Effector memory CD8-positive, alpha-beta T cell (primary cell): Measurements from ENCODE around the gene COX5B.
"Not testable (repeated sequence)": the region's sequence is repeated elsewhere in the genome, so short reads cannot be mapped to it uniquely, and the experiment has no call there.

Source experiments
- ATAC-seq: fragments of 150-1000 bp; cut with Tn5 transposase; replicated peaks from 2 replicates; pipeline ENCODE4 v1.10.0; 2021; ENCODE audit warnings: mild to moderate bottlenecking, moderate library complexity
- DNase-seq, 3 experiments: peaks; one replicate each; pipeline ENCODE4 v3.0.0; 2021
- H3K27ac Mint-ChIP-seq, 2 donors: one replicate each; pipeline ENCODE4 v1.8.0; 2022; ENCODE audit warnings: mild to moderate bottlenecking in 2 of 2, mixed read lengths in 2 of 2, moderate library complexity in 2 of 2
- H3K27me3 Mint-ChIP-seq, 2 donors: one replicate each; pipeline ENCODE4 v1.8.0; 2022; ENCODE audit warnings: mixed read lengths in 2 of 2
- H3K36me3 Mint-ChIP-seq: one replicate; pipeline ENCODE4 v1.8.0; 2022; ENCODE audit warnings: mild to moderate bottlenecking, moderate library complexity, mixed read lengths; ENCODE audit not compliant: insufficient read depth
- H3K4me1 Mint-ChIP-seq, 2 donors: one replicate each; pipeline ENCODE4 v1.8.0; 2022; ENCODE audit warnings: low read depth in 2 of 2, mixed read lengths in 2 of 2
- H3K4me3 Mint-ChIP-seq, 2 donors: one replicate each; pipeline ENCODE4 v1.8.0; 2022; ENCODE audit warnings: mild to moderate bottlenecking in 2 of 2, mixed read lengths in 2 of 2, moderate library complexity in 2 of 2
- H3K9me3 Mint-ChIP-seq, 2 donors: one replicate each; pipeline ENCODE4 v1.8.0; 2022; ENCODE audit warnings: mixed read lengths in 2 of 2

Gene COX5B

GRCh38 chr2:97670471-97670870, 24.6 kb downstream of the COX5B start:
- DNase-seq (no peak), ATAC-seq (no peak)
- Mint-ChIP-seq H3K27me3 (peaks cover 0 to 9% of the 10 kb centered on the region in 2 donors), H3K27ac (no peak overlapping the region), H3K4me1 (no peaks in the 10 kb centered on the region), H3K36me3 (peaks cover 8% of the 10 kb centered on the region), H3K4me3 (no peak overlapping the region), H3K9me3 (no peaks in the 10 kb centered on the region)

GRCh38 chr2:97671526-97671925, 25.7 kb downstream of the COX5B start:
- peaks cover 2% of the 10 kb centered on the region for H3K36me3 Mint-ChIP-seq
- ATAC-seq (no peak), DNase-seq (no peak)
- H3K27me3 Mint-ChIP-seq, result peaks cover 0 to 9% of the 10 kb centered on the region in 2 donors
- H3K27ac Mint-ChIP-seq, result no peak overlapping the region
- H3K4me1 Mint-ChIP-seq, result no peaks in the 10 kb centered on the region
- no peaks in the 10 kb centered on the region for H3K9me3 Mint-ChIP-seq
- H3K4me3 Mint-ChIP-seq, result no peak overlapping the region

- not testable (repeated sequence) for H3K27ac Mint-ChIP-seq, DNase-seq, H3K4me3 Mint-ChIP-seq, H3K9me3 Mint-ChIP-seq, ATAC-seq, H3K4me1 Mint-ChIP-seq, H3K27me3 Mint-ChIP-seq, H3K36me3 Mint-ChIP-seq
Observed at GRCh38 chr2:97672606-97673140, 26.8 kb downstream of the COX5B start.

GRCh38 chr2:97673182-97673914, 27.5 kb downstream of the COX5B start:
- DNase-seq, result no peak
- Mint-ChIP-seq H3K36me3 (no peaks in the 10 kb centered on the region), H3K4me3 (no peak overlapping the region)

GRCh38 chr2:97673915-97674283, 28.0 kb downstream of the COX5B start:
- H3K9me3 Mint-ChIP-seq, result no peaks in the 10 kb centered on the region
- peaks cover 0 to 9% of the 10 kb centered on the region in 2 donors for H3K27me3 Mint-ChIP-seq
- no peak overlapping the region for H3K27ac Mint-ChIP-seq
- H3K4me3 Mint-ChIP-seq, result no peak overlapping the region
- no peaks in the 10 kb centered on the region for H3K4me1 Mint-ChIP-seq
- ATAC-seq (no peak), DNase-seq (no peak)
- no peaks in the 10 kb centered on the region for H3K36me3 Mint-ChIP-seq

More at GRCh38 chr2:97673182-97673914, 27.5 kb downstream of the COX5B start:
- H3K27me3 Mint-ChIP-seq, result peaks cover 0 to 9% of the 10 kb centered on the region in 2 donors
- ATAC-seq, result no peak
- H3K27ac Mint-ChIP-seq, result no peak overlapping the region
- no peaks in the 10 kb centered on the region for H3K4me1 Mint-ChIP-seq
- H3K9me3 Mint-ChIP-seq, result no peaks in the 10 kb centered on the region

GRCh38 chr2:97675430-97676113, 29.7 kb downstream of the COX5B start:
- DNase-seq (no peak), ATAC-seq (no peak)
- no peaks in the 10 kb centered on the region for H3K4me1 Mint-ChIP-seq
- no peaks in the 10 kb centered on the region for H3K36me3 Mint-ChIP-seq
- H3K9me3 Mint-ChIP-seq, result no peaks in the 10 kb centered on the region
- peaks cover 0 to 9% of the 10 kb centered on the region in 2 donors for H3K27me3 Mint-ChIP-seq
- H3K4me3 Mint-ChIP-seq, result no peak overlapping the region
- no peak overlapping the region for H3K27ac Mint-ChIP-seq

GRCh38 chr2:97676620-97677019, 30.8 kb downstream of the COX5B start:
- H3K9me3 Mint-ChIP-seq, result no peaks in the 10 kb centered on the region
- no peak overlapping the region for H3K4me3 Mint-ChIP-seq
- H3K27me3 Mint-ChIP-seq, result peaks cover 0 to 9% of the 10 kb centered on the region in 2 donors
- ATAC-seq, result no peak
- H3K27ac Mint-ChIP-seq, result no peak overlapping the region
- no peak for DNase-seq
- H3K36me3 Mint-ChIP-seq, result no peaks in the 10 kb centered on the region
- H3K4me1 Mint-ChIP-seq, result no peaks in the 10 kb centered on the region

- H3K4me1 Mint-ChIP-seq, result no peaks in the 10 kb centered on the region
- H3K36me3 Mint-ChIP-seq, result no peaks in the 10 kb centered on the region
- H3K9me3 Mint-ChIP-seq, result no peaks in the 10 kb centered on the region
- no peak overlapping the region for H3K4me3 Mint-ChIP-seq
- ATAC-seq (no peak), DNase-seq (no peak)
- H3K27ac Mint-ChIP-seq, result no peak overlapping the region
- H3K27me3 Mint-ChIP-seq, result peaks cover 0 to 9% of the 10 kb centered on the region in 2 donors
Observed at GRCh38 chr2:97677480-97677879, 31.6 kb downstream of the COX5B start.

- Mint-ChIP-seq H3K9me3 (no peaks in the 10 kb centered on the region), H3K27ac (no peak overlapping the region), H3K27me3 (peaks cover 0 to 9% of the 10 kb centered on the region in 2 donors), H3K4me1 (no peaks in the 10 kb centered on the region), H3K4me3 (no peak overlapping the region), H3K36me3 (no peaks in the 10 kb centered on the region)
- ATAC-seq (no peak), DNase-seq (no peak)
Observed at GRCh38 chr2:97678298-97678697, 32.4 kb downstream of the COX5B start.

GRCh38 chr2:97687235-97687634, 41.4 kb downstream of the COX5B start:
- not testable (repeated sequence) for H3K36me3 Mint-ChIP-seq, H3K27me3 Mint-ChIP-seq

GRCh38 chr2:97688062-97688827, 42.4 kb downstream of the COX5B start:
- H3K4me1 Mint-ChIP-seq, result no peaks in the 10 kb centered on the region
- no peak overlapping the region for H3K27ac Mint-ChIP-seq
- H3K36me3 Mint-ChIP-seq, result no peaks in the 10 kb centered on the region
- H3K9me3 Mint-ChIP-seq, result no peaks in the 10 kb centered on the region
- H3K27me3 Mint-ChIP-seq, result peaks cover 0 to 8% of the 10 kb centered on the region in 2 donors
- DNase-seq, result no peak
- ATAC-seq, result no peak
- no peak overlapping the region for H3K4me3 Mint-ChIP-seq

More at GRCh38 chr2:97687235-97687634, 41.4 kb downstream of the COX5B start:
- ATAC-seq, H3K27ac Mint-ChIP-seq, H3K4me3 Mint-ChIP-seq, H3K9me3 Mint-ChIP-seq, H3K4me1 Mint-ChIP-seq, DNase-seq: not testable (repeated sequence)

GRCh38 chr2:97691166-97691565, 45.3 kb downstream of the COX5B start:
- Mint-ChIP-seq H3K4me1 (no peaks in the 10 kb centered on the region), H3K27ac (no peak overlapping the region), H3K9me3 (no peaks in the 10 kb centered on the region), H3K27me3 (peaks cover 0 to 8% of the 10 kb centered on the region in 2 donors), H3K4me3 (no peak overlapping the region), H3K36me3 (no peaks in the 10 kb centered on the region)
- ATAC-seq (no peak), DNase-seq (no peak)

GRCh38 chr2:97693476-97693875, 47.6 kb downstream of the COX5B start:
- Mint-ChIP-seq H3K36me3 (no peaks in the 10 kb centered on the region), H3K9me3 (no peaks in the 10 kb centered on the region), H3K4me3 (no peak overlapping the region), H3K4me1 (no peaks in the 10 kb centered on the region), H3K27me3 (peaks cover 0 to 6% of the 10 kb centered on the region in 2 donors), H3K27ac (no peak overlapping the region)
- DNase-seq (no peak), ATAC-seq (no peak)
